ENCODE results near the gene UBTF.
A peak's percentile ranks its signal among the peaks of the same experiment; 100 is the strongest.
"Not testable (repeated sequence)": the region's sequence is repeated elsewhere in the genome, so short reads cannot be mapped to it uniquely, and the experiment has no call there.

The UBTF gene

DNA sequence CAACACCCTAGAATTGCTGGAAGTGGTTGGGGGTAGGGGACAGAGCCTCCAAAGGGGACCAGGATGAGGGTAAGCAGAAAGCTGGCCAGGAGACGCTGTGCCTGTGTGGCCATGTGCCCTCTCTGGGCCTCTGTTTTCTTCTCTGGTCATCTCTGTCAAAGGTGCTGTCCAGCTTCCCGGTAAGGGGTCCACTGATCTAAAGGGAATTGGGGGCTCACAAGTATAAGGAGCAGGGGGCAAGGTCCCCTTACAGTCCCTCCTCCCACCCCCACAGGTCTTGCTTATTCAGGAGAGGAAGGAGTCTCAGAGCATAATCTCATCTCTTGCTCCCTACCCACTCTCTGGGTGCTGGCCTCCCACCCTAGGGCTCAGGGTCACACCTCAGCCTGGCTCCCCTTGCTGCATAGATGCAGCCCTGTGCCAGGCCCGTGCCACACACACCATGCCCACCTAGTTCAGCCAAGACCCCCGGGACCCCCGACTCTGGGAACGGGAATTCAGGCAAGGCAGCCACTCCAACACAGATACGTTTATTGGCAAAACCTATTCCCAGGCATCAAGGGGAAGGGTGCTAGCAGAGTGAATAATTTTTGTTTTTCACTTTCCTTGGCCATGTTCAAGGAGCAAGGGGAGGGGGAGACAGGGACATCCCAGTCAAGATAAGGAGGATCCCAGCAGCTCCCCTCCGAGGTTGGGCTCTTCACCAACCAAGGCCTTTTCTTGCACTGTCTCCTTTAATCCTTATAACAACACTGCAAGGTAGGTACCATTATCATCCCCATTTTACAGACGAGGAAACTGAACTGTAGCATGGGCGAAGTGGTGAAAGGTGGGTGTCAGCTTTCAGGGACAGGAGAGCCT, 28.6 kb upstream of the UBTF start:
- DNase-seq (ENCODE audit: low spot score): no peak

DNA sequence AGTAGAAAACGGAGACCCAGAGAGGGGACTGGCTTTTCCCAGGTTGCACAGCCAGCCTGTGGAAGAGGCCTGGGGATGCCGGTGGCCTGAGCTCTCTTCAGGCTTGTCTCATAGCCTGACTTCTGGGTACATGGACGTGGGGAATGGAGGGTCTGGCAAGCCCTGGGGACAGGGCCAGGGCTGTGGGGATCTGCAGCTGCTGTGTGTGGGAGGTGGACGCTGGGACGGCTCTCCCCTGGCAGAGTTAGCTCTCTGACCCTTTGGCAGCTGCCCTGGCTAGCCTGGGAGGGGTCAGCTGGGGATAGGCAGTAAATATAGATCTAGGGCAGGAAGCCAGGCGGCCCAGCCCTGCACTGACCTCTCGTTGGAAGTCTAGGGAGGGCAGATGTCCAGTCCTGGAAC, 28.0 kb upstream of the UBTF start:
- DNase-seq (ENCODE audit: low spot score): no peak

DNA sequence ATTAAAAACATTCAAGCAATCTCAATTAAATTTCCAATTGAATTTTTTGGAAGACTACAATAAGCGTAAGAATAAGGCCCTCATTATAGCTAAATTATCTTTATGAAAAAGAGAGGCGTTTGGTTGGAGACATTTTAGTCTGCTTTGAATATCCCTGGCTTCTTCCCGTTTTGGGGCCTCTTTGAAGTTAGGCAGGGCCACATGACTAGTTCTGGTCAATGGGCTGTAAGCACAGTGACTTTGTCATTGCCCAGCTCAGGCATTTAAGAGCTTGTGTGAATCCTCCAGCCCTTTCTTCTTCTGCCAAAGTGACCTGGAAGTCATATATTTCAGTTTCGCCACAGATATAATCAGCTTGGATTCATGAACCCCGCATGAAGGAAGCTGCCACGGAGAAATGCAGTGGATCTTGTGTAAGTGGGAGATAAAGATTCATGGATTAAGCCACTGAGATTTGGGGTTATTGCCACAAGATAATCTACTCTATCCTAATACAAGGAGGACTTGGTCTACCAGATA, 21.7 kb upstream of the UBTF start:
- DNase-seq (ENCODE audit: low spot score): no peak

DNA sequence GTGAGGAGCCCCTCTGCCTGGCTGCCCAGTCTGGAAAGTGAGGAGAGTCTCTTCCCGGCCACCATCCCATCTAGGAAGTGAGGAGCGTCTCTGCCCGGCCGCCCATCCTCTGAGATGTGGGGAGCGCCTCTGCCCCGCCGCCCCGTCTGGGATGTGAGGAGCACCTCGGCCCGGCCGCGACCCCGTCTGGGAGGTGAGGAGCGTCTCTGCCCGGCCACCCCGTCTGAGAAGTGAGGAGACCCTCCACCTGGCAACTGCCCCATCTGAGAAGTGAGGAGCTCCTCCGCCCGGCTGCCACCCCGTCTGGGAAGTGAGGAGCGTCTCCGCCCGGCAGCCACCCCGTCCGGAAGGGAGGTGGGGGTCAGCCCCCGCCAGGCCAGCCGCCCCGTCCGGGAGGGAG, 18.4 kb upstream of the UBTF start:
- DNase-seq (ENCODE audit: low spot score): not testable (repeated sequence)

DNA sequence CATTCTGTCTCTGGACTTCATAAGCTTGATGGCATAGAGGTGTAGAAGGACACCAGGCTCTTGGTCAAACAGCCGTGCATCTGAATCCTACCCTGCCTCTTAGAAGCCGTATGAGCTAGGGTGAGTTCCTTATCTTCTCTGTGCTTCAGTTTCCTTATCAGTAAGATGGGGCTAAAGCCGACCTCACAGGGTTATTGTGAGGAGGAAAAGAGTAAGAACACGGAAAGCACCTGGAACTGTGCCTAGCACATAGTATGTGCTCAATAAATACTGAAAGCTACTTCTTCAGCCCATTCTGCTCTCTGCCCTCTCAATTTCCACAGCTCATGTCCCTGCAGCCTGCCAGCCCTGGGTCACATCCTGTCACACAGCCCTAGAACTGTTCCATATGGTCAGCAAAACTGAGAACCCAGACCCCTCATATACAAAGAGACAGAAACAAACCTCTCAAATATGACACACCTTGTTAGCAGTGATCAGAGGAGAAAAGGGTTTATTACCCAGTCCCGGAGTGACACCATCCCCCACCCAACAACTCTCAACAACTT, 17.0 kb upstream of the UBTF start:
- no peak for DNase-seq (ENCODE audit: low spot score)

DNA sequence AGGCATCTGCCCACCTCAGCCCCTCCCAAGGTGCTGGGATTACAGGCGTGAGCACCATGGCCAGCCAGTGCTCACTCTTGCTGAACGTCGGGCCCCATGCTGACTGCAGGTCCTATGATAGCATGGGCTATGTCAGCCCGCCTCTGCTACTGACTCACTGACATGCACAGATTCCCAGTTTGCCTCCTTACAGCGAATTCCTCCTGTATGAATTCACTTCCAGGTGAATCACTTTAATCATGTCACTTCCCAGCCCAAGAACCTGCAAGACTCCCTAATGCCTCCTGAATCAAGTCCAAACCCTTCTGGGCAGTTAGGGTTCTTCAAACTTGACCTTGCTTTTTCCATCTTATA, 16.1 kb upstream of the UBTF start:
- DNase-seq (ENCODE audit: low spot score): no peak

DNA sequence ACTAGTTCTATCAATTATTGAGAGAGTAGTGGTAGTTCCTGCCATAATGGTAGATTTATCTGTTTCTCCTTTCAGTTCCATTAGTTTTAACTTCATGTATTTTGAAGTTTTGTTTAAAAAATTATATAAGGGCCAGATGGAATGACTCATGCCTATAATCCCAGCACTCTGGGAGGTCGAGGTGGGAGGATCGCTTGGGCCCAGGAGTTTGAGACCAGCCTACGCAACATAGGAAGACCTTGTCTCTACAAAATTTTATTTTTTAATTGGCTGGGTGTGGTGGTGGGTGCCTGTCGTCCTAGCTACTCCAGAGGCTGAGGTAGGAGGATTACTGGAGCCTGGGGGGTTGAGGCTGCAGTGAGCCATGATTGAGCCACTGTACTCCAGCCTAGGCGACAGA, 14.1 kb upstream of the UBTF start:
- no peak for DNase-seq (ENCODE audit: low spot score)

DNA sequence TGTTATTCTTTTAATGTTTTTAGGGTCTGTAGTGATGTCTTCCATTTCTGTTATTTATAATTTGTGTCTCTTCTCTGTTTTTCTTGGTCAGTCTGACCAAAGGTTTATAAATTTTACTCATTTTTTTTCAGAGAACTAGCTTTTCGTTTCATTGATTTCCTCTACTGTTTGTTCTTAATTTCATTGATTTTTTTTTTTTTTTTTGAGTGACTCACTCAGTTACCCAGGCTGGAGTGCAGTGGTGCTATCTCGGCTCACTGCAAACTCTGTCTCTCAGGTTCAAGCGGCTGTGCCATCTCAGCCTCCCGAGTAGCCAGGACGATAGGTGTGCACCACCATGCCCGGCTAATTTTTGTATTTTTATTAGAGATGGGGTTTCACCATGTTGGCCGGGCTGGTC, 12.6 kb upstream of the UBTF start:
- DNase-seq (ENCODE audit: low spot score): no peak

DNA sequence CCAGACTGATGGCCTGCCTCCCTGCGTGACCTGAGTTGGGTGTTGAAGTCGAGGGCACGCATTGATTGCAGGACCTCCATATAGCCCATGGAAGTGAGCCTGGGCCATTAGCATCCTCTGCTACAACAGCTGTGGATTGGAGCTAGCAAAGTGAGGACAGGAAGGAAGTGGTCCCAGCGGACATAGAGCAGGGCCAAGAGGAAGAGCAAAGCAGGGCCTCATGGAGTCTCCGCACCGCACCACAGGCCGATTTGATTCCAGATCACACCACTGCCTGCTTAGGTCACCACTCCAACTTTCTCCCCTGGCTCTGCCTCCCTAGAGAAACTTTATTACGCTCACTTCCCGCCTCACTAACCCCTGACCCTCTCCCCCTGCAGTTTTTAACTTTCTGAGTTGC, 10.7 kb upstream of the UBTF start:
- no peak for DNase-seq (ENCODE audit: low spot score)

DNA sequence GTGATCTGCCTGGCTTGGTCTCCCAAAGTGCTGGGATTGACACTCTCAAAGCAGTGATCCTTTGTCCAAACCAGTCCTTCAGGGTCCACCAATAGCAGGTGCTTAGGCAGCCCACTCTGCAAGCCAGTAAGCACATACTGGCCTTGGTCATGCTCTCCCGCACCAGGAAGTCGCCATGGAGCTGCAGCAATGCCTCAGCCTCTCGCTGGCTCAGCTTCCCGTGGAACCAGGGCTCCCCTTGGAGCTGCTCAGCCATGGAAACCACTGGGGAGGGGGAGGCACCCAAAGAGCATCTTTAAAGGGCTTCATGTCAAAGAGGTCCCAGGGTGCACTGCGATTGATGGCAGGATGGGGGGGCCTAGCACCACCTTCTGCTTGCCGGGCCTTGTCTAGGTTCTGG, 9.6 kb upstream of the UBTF start:
- DNase-seq (ENCODE audit: low spot score): no peak

DNA sequence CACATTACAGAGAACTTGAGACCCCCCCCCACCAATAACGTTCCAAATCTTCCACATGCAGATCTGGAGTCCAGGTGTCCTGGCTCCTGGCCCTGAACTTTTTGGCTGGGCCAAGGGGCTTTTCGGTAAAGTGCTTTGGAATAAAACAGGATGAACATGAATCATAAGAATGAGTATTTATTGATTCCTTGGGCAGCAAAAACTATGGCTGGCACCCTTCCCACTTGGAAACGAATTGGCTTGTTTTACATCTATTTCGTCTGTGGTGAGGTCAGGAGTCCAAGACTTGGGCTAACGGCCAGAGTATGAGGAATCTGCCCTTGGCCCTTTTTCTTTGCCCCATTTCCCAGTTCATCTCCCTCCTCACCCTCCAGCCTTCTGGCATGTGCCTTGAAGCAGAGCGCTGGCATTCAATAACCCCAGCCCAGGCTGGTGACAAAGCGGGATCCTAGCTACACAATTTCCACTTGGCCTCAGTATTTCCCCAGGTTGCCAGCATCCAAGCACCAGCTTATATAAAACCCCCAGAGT, 4.1 kb upstream of the UBTF start:
- DNase-seq (ENCODE audit: low spot score): no peak

DNA sequence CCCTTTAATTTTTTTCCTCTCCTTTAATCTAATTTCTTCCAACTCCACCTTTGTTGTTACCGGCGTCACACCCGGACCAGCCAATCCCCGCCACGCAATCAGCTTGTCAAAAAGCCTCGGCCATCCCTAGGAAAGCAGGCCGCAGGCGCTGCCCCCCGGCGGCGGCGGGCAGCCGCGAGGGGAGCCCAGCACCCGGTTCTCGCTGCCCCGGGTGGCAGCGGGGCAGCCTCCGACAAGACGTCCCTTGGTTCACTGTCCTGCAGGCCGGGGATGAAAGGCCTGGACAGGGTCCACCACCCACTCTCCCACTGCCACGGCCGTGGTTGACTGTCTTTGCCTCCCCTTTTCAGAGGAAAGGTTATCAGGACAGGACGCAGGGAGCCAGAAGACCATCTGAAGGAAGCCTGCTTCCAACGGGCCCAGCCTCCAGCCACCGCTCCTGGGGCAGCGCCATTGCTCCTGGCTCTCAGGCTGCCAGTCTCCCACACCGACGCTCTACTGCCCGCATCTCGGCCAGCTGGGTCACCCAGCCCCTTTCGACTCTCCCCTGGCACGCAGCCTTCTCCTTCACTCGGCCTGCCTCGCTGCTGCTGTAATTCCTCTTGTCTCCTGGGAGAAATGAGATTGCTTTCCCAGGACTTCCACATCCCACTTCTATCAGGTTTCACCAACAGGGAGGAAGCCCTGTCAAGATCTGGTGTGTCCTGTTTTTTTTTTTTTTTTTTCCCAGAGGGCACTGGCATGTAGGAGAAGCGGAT, 2.8 kb upstream of the UBTF start:
- DNase-seq (ENCODE audit: low spot score): peak; percentile 61

DNA sequence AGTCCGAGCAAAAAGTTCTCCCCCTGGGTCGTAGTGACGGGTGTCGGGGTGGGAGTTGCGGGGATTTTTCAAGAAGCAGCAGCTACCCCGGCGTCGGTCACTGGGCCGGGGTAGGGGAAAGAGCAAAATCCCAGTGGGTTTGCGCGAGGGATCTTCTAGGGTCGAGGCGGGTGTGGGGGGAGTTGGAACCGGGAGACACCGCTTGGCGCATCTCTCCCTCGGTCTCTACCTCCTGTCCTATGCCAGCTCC, 2.3 kb upstream of the UBTF start:
- DNase-seq (ENCODE audit: low spot score): no peak

DNA sequence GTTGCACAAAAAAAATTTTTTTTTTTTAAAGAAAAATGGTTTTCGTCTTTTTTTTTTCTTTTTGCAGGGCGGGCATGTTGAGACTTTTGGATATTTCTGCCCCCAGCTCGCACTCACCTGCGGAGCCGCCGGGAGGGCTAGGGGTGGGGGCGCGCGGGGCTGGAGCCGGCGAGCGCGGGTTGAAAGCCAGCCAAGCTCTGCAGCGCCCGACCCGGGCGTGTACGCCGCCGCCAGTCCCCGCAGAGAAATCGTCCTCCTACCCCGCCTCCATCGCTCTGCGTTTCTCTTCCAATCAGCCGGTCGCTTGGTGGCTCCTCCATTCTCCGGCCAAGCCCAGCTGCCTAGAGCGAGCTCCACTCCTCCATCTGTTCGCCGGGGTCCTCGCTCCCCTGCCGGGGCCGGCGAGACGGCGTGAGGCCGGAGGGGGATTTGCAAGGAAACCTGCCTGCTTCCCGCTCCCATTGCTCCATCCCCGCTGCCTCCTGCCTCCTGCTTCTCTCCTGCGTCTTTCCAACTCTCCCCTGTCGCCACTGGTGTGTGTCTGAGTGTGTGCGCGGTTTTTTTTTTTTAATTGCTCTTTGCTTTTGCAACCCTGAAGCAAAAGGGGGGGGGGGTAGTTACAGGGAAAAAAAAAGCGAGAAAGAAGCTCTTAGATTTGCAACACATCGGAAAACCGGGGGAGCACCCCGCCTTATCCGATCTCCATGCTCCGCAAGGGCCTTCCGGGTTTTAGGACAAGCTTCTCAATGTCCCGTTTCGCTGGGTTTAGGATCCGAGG, 1.8 kb upstream of the UBTF start:
- DNase-seq (ENCODE audit: low spot score): peak; percentile 76

DNA sequence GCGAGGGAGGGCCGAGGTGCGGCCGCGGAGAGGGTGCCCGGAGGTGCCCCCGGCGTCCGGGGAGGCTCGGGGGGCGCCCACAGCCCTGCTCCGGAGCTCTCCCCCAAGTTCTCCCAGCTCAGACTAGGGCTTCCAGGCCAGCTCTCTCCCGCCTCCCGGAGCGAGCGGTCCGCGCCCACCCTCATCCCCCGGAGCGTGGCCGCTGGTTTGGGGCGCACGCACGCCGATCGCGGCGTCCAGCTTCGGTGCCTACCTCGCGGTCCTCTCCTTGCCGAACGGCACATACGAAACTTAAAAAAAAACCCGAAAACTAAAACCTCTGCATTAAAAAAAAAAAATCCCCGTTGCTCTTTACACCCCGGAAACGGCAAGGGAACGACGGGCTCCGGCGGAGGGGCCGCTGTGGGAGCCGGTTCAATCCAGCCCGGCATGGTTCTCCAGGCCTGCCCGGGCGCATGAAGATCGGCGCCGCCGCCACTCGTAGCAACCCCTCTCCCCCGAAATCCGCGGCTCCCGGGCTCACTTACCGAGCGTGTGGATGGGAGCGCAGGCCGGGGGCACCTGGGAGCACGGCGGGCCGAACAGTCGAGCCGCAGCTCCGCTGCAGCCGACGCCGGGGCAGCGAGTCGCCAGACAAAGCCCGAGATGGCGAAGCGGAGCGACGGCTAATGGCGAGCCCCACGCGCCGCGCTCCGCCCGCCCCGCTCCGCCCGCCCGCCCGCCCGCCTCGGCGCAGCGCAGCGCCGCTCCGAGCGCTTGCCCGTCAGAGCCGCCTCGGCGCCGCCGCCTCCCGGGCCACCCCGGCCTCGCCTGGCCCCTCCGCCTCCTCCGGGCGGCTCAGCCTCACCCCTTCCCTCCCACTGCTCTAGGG, 973 bp upstream of the UBTF start:
- DNase-seq (ENCODE audit: low spot score): peak; percentile 78

DNA sequence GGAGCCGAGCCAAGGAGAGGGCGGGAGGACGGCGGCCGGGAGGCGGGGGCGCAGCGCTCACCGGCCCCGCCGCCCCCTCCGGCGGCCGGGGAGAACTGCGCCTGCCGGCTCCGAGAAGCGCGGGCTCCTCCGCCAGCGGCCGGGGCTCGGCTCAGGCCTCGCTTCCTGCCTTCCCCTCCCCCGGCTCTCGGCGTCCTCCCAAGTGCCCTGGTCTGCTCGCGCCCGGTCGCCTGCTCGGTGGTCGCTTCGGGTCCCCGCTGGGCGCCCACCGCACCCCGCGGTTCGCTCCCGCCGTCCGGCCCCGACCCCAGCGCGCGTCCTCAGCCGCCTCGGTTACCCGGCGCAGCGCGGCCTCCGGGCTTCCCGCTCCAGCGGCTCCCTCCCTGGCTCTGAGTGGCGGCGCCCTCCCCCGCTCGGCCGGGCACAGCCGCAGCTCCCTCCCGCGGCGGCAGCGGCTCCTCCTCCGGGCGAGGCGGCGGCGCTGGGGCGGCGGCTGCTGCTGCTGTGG, 313 bp downstream of the UBTF start:
- DNase-seq (ENCODE audit: low spot score): peak; percentile 80

DNA sequence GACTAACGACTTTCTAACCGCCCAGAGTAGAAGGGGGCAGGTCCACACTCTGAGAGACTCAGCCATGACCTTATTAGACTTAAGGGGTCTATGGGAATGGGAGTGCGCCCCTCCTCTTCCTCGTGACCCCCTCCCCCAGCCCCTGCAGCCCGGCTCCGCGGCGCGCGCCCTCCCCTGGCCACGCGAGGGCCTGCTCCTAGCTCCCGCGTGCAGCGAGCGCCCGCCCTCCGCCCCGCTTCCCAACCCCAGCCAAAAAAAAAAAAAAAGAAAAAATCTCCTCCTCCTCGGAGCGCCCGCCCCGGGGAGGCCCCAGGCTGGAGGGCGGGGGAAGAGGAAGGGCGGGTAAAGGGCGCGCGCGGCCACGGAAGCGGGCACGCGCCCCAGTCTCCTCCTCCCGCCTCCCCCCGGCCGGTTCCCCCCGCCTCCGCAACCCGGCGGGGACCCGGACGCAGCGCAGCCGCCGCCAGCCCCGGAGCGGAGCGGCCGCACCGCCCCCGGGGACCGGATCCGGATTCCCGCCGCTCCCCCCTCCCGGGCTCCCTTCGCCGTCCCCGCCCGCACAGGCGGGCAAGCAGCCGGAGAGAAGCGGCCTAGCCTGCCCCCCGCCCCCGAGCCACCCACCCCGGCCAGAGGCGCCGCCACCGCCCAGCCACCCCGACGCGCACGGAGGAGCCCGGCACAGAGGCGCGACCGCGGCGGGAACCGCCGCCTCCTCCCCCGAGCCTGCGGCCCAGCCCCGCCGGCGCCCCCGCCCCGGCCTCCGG, 949 bp downstream of the UBTF start:
- peak; percentile 89 for DNase-seq (ENCODE audit: low spot score)

DNA sequence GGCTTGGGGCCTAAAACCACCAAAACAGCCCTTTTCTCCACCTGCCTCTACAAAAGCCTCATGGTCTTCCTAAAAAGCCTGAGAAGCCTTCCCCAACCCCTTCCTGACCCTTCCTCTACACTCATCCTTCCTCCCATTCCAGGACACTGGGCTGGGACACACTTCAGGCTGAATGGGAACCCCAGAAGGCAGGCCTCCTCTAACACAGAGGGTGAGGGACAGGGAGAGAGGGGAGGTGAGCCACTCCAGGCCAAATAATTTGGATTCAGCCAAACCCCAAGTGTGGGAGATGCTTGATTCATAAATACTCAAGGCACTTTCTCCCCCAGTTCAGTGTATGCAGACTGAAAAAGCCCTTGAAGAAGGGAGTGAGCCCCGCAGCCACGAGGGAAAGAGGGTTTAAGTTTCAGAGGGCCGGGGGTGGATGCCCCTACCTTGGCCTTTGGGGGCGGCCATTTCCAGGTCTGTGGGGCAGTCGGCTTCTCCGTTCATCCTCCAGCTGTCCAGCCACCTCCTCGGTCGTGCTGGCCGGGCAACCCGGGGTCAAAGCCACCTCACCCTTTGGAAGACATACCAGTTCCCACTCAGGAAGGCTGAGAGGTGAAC, 1.6 kb downstream of the UBTF start:
- DNase-seq (ENCODE audit: low spot score): no peak

DNA sequence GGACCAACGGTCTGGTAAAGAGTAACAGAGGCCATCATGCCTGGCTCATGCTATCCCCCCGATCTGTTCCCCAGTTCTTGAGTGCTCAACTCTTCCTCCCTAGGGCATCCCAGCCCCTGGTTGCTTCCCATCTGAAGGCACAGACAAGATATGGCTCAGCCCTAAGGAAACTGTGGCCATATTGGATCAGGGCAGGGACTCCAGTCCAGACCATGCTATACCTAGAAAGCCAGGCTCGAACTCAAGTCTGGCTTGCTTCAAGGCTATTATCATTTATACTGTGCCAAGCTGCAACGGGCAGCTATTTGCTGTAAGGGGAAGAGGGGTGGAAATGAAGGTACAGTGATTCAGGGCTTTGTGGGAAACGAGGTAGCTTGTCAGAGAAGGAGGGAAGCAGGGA, 2.8 kb downstream of the UBTF start:
- DNase-seq (ENCODE audit: low spot score): no peak

DNA sequence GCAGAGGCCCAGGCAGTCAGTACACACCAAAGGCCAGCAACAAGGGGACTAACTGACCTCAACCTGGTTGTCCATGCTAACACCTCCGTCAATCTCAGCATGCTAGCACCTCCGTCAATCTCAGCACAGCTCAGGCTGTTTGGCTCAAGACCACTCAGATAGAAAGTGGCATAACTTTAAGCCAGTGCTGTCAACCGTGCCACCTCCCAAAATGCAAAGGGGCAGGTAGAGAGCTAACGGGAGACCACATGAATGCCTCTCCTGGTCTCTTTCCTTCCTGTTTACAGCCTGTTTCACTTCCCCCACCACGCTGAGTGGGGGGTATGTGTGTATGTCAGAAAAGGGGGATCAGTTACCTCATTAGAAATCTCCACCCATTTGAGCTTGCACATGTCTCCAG, 3.3 kb downstream of the UBTF start:
- peak; percentile 65 for DNase-seq (ENCODE audit: low spot score)

All from germinal center (tissue), 1 donor.